GM18508 (cell line): ENCODE data around the gene LSS.
"Not testable (repeated sequence)": the region's sequence is repeated elsewhere in the genome, so short reads cannot be mapped to it uniquely, and the experiment has no call there.

Experiments
- ATAC-seq: cut with Tn5 transposase; IDR thresholded peaks from one replicate; pipeline ENCODE4 v1.9.1; 2021; ENCODE audit warnings: moderate number of reproducible peaks; ENCODE audit not compliant: insufficient read depth, unreplicated experiment

The LSS gene

GRCh38 chr21:46176443-46177129, 52.0 kb downstream of the LSS start:
- not testable (repeated sequence) for ATAC-seq

- ATAC-seq = no peak
Observed at GRCh38 chr21:46173573-46173972, 55.0 kb downstream of the LSS start.

GRCh38 chr21:46172863-46173528, 55.6 kb downstream of the LSS start:
- ATAC-seq = no peak

GRCh38 chr21:46171996-46172862, 56.3 kb downstream of the LSS start:
- ATAC-seq = no peak

GRCh38 chr21:46171585-46171984, 57.0 kb downstream of the LSS start:
- no peak for ATAC-seq

- ATAC-seq = not testable (repeated sequence)
Observed at GRCh38 chr21:46170436-46171193, 58.0 kb downstream of the LSS start.

GRCh38 chr21:46168659-46169386, 59.8 kb downstream of the LSS start:
- ATAC-seq = no peak

- ATAC-seq = no peak
Observed at GRCh38 chr21:46168238-46168637, 60.3 kb downstream of the LSS start.

- no peak for ATAC-seq
Observed at GRCh38 chr21:46165098-46165497, 63.5 kb downstream of the LSS start.

- no peak for ATAC-seq
Observed at GRCh38 chr21:46163380-46163779, 65.2 kb downstream of the LSS start.

GRCh38 chr21:46161633-46162592, 66.7 kb downstream of the LSS start:
- ATAC-seq = no peak

- ATAC-seq = no peak
Observed at GRCh38 chr21:46160907-46161632, 67.5 kb downstream of the LSS start.

GRCh38 chr21:46160657-46160906, 68.0 kb downstream of the LSS start:
- no peak for ATAC-seq

GRCh38 chr21:46159841-46160656, 68.5 kb downstream of the LSS start:
- no peak for ATAC-seq

GRCh38 chr21:46159390-46159789, 69.2 kb downstream of the LSS start:
- ATAC-seq = no peak

GRCh38 chr21:46158666-46159300, 69.8 kb downstream of the LSS start:
- ATAC-seq = no peak

- ATAC-seq = no peak
Observed at GRCh38 chr21:46157987-46158451, 70.6 kb downstream of the LSS start.
